GM12878 (cell line): ENCODE data around the gene SNAI1. TPM values are rescaled to one million over a fixed set of nuclear protein-coding genes. Genes with fewer than 3 reads are reported as not detected.

ENCODE experiments used
- ATAC-seq: fragments of 200-7000 bp; cut with Tn5 transposase; 3 replicates; pipeline ENCODE4 v1.9.1; 2020; ENCODE audit warnings: mild to moderate bottlenecking, moderate library complexity
- BruUV-seq: library from RNA; stranded (reverse); fragments of 400-500 nt; replicated peaks from 2 replicates; lab custom pipeline; 2021; lab: Mats Ljungman, UMichigan
- CTCF ChIA-PET: fragments of 300-600 bp; sonication (Branson Sonifier 250); formaldehyde crosslinking; extraction: SDS; loops from one replicate; lab custom pipeline; 2021; ENCODE audit warnings: inconsistent platforms; lab: Yijun Ruan, JAX
- POLR2A ChIA-PET: fragments of 350-600 bp; formaldehyde crosslinking; extraction: SDS; loops from one replicate; lab custom pipeline; 2021; ENCODE audit warnings: inconsistent platforms; lab: Charles Lee
- RAD21 ChIA-PET: fragments of 300-600 bp; sonication (Branson Sonifier 250); formaldehyde crosslinking; loops from one replicate; lab custom pipeline; 2023; ENCODE audit warnings: antibody characterized with exemption; ENCODE audit not compliant: unreplicated experiment; lab: Charles Lee
- SMC1A ChIA-PET: fragments of 300-600 bp; sonication (Branson Sonifier 250); formaldehyde crosslinking; loops from one replicate; lab custom pipeline; 2023; ENCODE audit not compliant: unreplicated experiment, uncharacterized antibody; lab: Charles Lee
- DNase-seq: peaks from one replicate; pipeline ENCODE4 v3.0.0-alpha.2; 2011; ENCODE audit warnings: low read depth, low spot score
- FAIRE-seq: peaks from 3 replicates; lab custom pipeline; 2011; peaks lifted over from hg19 to GRCh38; lab: Jason Lieb, UNC
- H2AFZ ChIP-seq: 2 replicates; pipeline ENCODE4 v1.6.0; 2011; ENCODE audit warnings: low read depth, low read length, control low read depth; ENCODE audit not compliant: control insufficient read depth
- H3K27ac ChIP-seq: 2 replicates; pipeline ENCODE4 v1.5.1; 2011; ENCODE audit warnings: control low read depth; ENCODE audit not compliant: control insufficient read depth, insufficient read depth
- H3K27me3 ChIP-seq, 2 experiments: replicated peaks in 1 of 2; 2 replicates each; pipeline versions ENCODE4 v1.6.0 to v1.6.1; 2011; ENCODE audit warnings: low read length in 1 of 2; ENCODE audit not compliant: control insufficient read depth in 2 of 2, insufficient read depth in 2 of 2
- H3K36me3 ChIP-seq, 2 experiments: 2 replicates each; pipeline ENCODE4 v1.5.1; 2011; ENCODE audit warnings: low read length in 1 of 2; ENCODE audit not compliant: control insufficient read depth in 2 of 2, insufficient read depth in 2 of 2
- H3K4me1 ChIP-seq: 2 replicates; pipeline ENCODE4 v1.6.1; 2011; ENCODE audit warnings: mild to moderate bottlenecking, low read length, moderate library complexity, mixed read lengths; ENCODE audit not compliant: control insufficient read depth, insufficient read depth
- H3K4me2 ChIP-seq: 2 replicates; pipeline ENCODE4 v1.6.0; 2011; ENCODE audit warnings: control low read depth; ENCODE audit not compliant: control insufficient read depth, insufficient read depth
- H3K4me3 ChIP-seq: fragments of 200-600 bp; sonication (generic); 2 replicates; pipeline ENCODE4 v1.5.1; 2016
- H3K79me2 ChIP-seq: 2 replicates; pipeline ENCODE4 v1.6.0; 2011; ENCODE audit warnings: low read length; ENCODE audit not compliant: control insufficient read depth, insufficient read depth
- H3K9ac ChIP-seq: 2 replicates; pipeline ENCODE4 v1.8.0; 2011; ENCODE audit warnings: low read length, control low read depth, mixed read lengths; ENCODE audit not compliant: control insufficient read depth, insufficient read depth
- H3K9me3 ChIP-seq: replicated peaks from 3 replicates; pipeline ENCODE4 v1.5.1; 2011; ENCODE audit warnings: mild to moderate bottlenecking, low read length; ENCODE audit not compliant: control insufficient read depth, insufficient read depth
- H4K20me1 ChIP-seq: 2 replicates; pipeline ENCODE4 v1.6.0; 2011; ENCODE audit not compliant: control insufficient read depth, insufficient read depth
- BCLAF1 ChIP-seq: fragments of 450-650 bp; IDR thresholded peaks from 2 replicates; pipeline ENCODE4 v1.6.1; 2017; ENCODE audit warnings: antibody characterized with exemption, mild to moderate bottlenecking, moderate library complexity
- EED ChIP-seq: sonication (generic); IDR thresholded peaks from 2 replicates; pipeline ENCODE4 v1.6.1; 2016; ENCODE audit warnings: antibody characterized with exemption, low read depth
- JUND ChIP-seq: IDR thresholded peaks from 2 replicates; pipeline ENCODE4 v1.6.1; 2012; ENCODE audit warnings: low read depth, mild to moderate bottlenecking, low read length, improper control_type of control experiment, moderate library complexity
- KDM1A ChIP-seq: fragments of 200-600 bp; sonication (generic); IDR thresholded peaks from 2 replicates; pipeline ENCODE4 v1.6.1; 2016; ENCODE audit warnings: borderline replicate concordance
- MYB ChIP-seq: fragments of 150-350 bp; IDR thresholded peaks from 2 replicates; pipeline ENCODE4 v1.6.1; 2014; ENCODE audit warnings: mild to moderate bottlenecking, low read depth, low read length, borderline replicate concordance
- RB1 ChIP-seq: fragments of 450-650 bp; formaldehyde crosslinking; IDR thresholded peaks from 2 replicates; pipeline ENCODE4 v1.6.1; 2017; ENCODE audit warnings: mild to moderate bottlenecking, borderline replicate concordance
- RBBP5 ChIP-seq: fragments of 200-600 bp; sonication (generic); conservative IDR thresholded peaks from 2 replicates; pipeline ENCODE4 v1.6.1; 2016
- SKIL ChIP-seq: fragments of 450-650 bp; IDR thresholded peaks from 2 replicates; pipeline ENCODE4 v1.6.1; 2017; ENCODE audit warnings: mild to moderate bottlenecking, low read depth, inconsistent platforms; ENCODE audit not compliant: poor library complexity, severe bottlenecking
- USF2 ChIP-seq: IDR thresholded peaks from 2 replicates; pipeline ENCODE4 v1.6.1; 2011; ENCODE audit warnings: low read depth, low read length, improper control_type of control experiment, borderline replicate concordance
- WGBS: methylation state at CpG from one replicate; pipeline ENCODE4 v1.1.6; 2016; ENCODE audit warnings: low lambda C conversion rate; ENCODE audit not compliant: insufficient replicate concordance, insufficient coverage; ENCODE audit errors: missing lambda C conversion rate; 5-methylcytosine and 5-hydroxymethylcytosine counted together
- in situ Hi-C: fragments of 300-500 bp; cut with MboI; formaldehyde crosslinking; loops from 9 replicates; pipeline ENCODE4 v1.14.3; 2018; ENCODE audit warnings: mixed read lengths
- intact Hi-C: fragments of 100-400 bp; cut with micrococcal nuclease; formaldehyde crosslinking; loops from one replicate; pipeline ENCODE4 v1.14.2; 2022; ENCODE audit not compliant: unreplicated experiment
- polyA plus RNA-seq, 11 experiments: library from polyadenylated mRNA; depleted of rRNA in 4 of 11; unstranded in 6 of 11; stranded (reverse) in 5 of 11; fragments of >200 nt; fragmentation: Nextera tagmentation in 4 of 11; fragmentation: Illumina TruSeq in 1 of 11; extraction: Ambion mirVana in 4 of 11; extraction: Trizol in 1 of 11; gene quantifications; 1 replicate in 1 of 11; 2 replicates in 10 of 11; pipeline versions ENCODE4 v1.2.1 to v1.2.3, GENCODE V29; 2011 to 2016; ENCODE audit warnings: inconsistent platforms in 2 of 11, missing spikeins in 2 of 11, low read depth in 1 of 11
- total RNA-seq, 4 experiments: library from RNA; depleted of rRNA in 3 of 4; stranded (reverse); fragments of >200 nt in 3 of 4; fragmentation: Illumina TruSeq in 1 of 4; extraction: Trizol in 1 of 4; gene quantifications; 2 replicates each; pipeline versions ENCODE4 v1.2.1 to v1.2.3, GENCODE V29; 2013 to 2021
- TF ChIP-seq, protein P1 (sequence below): fragments of 450-650 bp; IDR thresholded peaks from 2 replicates; pipeline ENCODE4 v1.6.1; 2017; ENCODE audit warnings: mild to moderate bottlenecking, moderate library complexity
- TF ChIP-seq, protein P2 (sequence below): IDR thresholded peaks from 2 replicates; pipeline ENCODE4 v1.6.1; 2011; ENCODE audit warnings: borderline replicate concordance, low read depth, mild to moderate bottlenecking, moderate library complexity, low read length; ENCODE audit not compliant: insufficient read depth, poor library complexity, severe bottlenecking

Gene SNAI1
- total and polyA plus RNA-seq, 10 of the 15 experiments (the other 5 are each of a cell fraction or from before 2014, with no cell fraction given) = 0.11 to 0.79 (median 0.24) TPM; not detected in 2

- H3K79me2 ChIP-seq = no peaks in the 10 kb centered on the region
- H3K36me3 ChIP-seq = no peaks in the 10 kb centered on the region
- intact Hi-C loops (no loop called here), in situ Hi-C loops (no loop called here)
- H3K9me3 ChIP-seq = no peaks in the 10 kb centered on the region
- ChIA-PET POLR2A (interaction anchor here (0.6 to 1.1 kb wide), 7 partner anchors 13 to 142 kb away, joined by 3 to 6 read pairs (median 3); no protein-coding TSS in a partner anchor), SMC1A (interaction anchor here (0.6 to 1.4 kb wide), 6 partner anchors 9 to 85 kb away, joined by 3 to 7 read pairs (median 3); no protein-coding TSS in a partner anchor), RAD21 (interaction anchor here (1.1 to 4.5 kb wide), 5 partner anchors 11 to 71 kb away, joined by 4 to 40 read pairs (median 7); no protein-coding TSS in a partner anchor), CTCF (interaction anchor here (0.6 to 3.1 kb wide), 8 partner anchors 9 to 167 kb away, joined by 3 to 19 read pairs (median 4); partner anchors contain the start of gene SNAI1)
- FAIRE-seq = no peak
- 0 out of 2 replicates have a peak overlapping the region, but pooled peaks have one; percentile 3 for H3K9ac ChIP-seq
- ATAC-seq = peak; percentile 92
- no peaks in the 10 kb centered on the region for H4K20me1 ChIP-seq
- DNase-seq = peak; percentile 51
- peaks cover 5% of the 10 kb centered on the region for H3K4me1 ChIP-seq
- BruUV-seq = no TSS peak
- peak overlapping the region; percentile 42; the same call in 1 of the 2 replicates for H3K4me2 ChIP-seq
- H2AFZ ChIP-seq = peak overlapping the region; percentile 28; the same call in 1 of the 2 replicates
- H3K4me3 ChIP-seq = no peak overlapping the region
- H3K27ac ChIP-seq = peak overlapping the region; percentile 38
- no peaks in the 10 kb centered on the region for H3K27me3 ChIP-seq
- 1% methylated on average over 7 of the region's 7 CpGs for WGBS
- TF ChIP-seq BCLAF1 (no peak), RBBP5 (no peak), EED (peak; percentile 72), KDM1A (no peak), JUND (no peak), SKIL (peak; percentile 48), USF2 (no peak), MYB (no peak), RB1 (peak; percentile 50; the same call in 1 of the 2 replicates)
- TF ChIP-seq, protein P1, sequence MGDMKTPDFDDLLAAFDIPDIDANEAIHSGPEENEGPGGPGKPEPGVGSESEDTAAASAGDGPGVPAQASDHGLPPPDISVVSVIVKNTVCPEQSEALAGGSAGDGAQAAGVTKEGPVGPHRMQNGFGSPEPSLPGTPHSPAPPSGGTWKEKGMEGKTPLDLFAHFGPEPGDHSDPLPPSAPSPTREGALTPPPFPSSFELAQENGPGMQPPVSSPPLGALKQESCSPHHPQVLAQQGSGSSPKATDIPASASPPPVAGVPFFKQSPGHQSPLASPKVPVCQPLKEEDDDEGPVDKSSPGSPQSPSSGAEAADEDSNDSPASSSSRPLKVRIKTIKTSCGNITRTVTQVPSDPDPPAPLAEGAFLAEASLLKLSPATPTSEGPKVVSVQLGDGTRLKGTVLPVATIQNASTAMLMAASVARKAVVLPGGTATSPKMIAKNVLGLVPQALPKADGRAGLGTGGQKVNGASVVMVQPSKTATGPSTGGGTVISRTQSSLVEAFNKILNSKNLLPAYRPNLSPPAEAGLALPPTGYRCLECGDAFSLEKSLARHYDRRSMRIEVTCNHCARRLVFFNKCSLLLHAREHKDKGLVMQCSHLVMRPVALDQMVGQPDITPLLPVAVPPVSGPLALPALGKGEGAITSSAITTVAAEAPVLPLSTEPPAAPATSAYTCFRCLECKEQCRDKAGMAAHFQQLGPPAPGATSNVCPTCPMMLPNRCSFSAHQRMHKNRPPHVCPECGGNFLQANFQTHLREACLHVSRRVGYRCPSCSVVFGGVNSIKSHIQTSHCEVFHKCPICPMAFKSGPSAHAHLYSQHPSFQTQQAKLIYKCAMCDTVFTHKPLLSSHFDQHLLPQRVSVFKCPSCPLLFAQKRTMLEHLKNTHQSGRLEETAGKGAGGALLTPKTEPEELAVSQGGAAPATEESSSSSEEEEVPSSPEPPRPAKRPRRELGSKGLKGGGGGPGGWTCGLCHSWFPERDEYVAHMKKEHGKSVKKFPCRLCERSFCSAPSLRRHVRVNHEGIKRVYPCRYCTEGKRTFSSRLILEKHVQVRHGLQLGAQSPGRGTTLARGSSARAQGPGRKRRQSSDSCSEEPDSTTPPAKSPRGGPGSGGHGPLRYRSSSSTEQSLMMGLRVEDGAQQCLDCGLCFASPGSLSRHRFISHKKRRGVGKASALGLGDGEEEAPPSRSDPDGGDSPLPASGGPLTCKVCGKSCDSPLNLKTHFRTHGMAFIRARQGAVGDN = no peak
- TF ChIP-seq, protein P2, sequence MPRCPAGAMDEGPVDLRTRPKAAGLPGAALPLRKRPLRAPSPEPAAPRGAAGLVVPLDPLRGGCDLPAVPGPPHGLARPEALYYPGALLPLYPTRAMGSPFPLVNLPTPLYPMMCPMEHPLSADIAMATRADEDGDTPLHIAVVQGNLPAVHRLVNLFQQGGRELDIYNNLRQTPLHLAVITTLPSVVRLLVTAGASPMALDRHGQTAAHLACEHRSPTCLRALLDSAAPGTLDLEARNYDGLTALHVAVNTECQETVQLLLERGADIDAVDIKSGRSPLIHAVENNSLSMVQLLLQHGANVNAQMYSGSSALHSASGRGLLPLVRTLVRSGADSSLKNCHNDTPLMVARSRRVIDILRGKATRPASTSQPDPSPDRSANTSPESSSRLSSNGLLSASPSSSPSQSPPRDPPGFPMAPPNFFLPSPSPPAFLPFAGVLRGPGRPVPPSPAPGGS = peak; percentile 71
Measured at GRCh38 chr20:49999329-49999728, 16.5 kb downstream of the SNAI1 start.
